ENCODE measurements around the gene TMEM158.

DNA sequence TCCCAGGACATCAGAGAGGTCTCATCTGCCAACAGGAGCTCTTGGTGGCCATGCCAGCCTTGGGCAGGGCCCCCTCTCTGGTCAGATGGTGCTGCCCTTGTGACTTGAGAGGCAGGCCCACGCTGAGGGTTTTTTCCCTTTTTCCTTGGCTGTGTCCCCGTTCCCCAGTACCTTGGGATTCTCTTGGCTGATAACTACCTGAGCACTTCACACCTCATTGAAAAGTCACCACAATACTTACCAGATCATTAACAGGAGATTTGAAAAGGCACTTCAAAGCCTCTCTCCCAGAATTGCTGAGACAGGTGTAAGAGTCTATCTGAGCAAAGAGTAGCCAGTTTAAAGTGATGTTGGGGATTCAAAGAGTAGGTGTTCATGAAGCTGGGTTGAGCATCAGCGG lies 15.1 kb upstream of the TMEM158 start:
- no peak for TF ChIP-seq EZH2 (IDR thresholded peaks at IDR 0.05; ENCODE audit: insufficient read depth, low read length)
- no peak for TF ChIP-seq CTCF (IDR thresholded peaks at IDR 0.05; ENCODE audit: insufficient read depth, low read depth, low read length)
